ENCODE data around the gene IKZF4.

Gene IKZF4

GRCh38 chr12:56004211-56004610, 16.6 kb upstream of the IKZF4 start:
- H2AFZ ChIP-seq = no peak overlapping the region
- no peak for TF ChIP-seq CTCF (IDR thresholded peaks at IDR 0.05)
- H3K79me2 ChIP-seq = no peaks in the 10 kb centered on the region
- H3K27me3 ChIP-seq (ENCODE audit: control insufficient read depth, insufficient read depth, low read length) = no peaks in the 10 kb centered on the region
- H3K4me3 ChIP-seq (ENCODE audit: low read depth, low read length) = no peak overlapping the region
- H3K27ac ChIP-seq = no peak overlapping the region
- H3K9me3 ChIP-seq (ENCODE audit: control insufficient read depth, low read length) = no peaks in the 10 kb centered on the region
- no peak overlapping the region for H3K9ac ChIP-seq
- H3K4me2 ChIP-seq (ENCODE audit: low read length) = no peak overlapping the region
- peaks cover 10% of the 10 kb centered on the region for H3K4me1 ChIP-seq
- H3K36me3 ChIP-seq (ENCODE audit: control insufficient read depth, insufficient read depth, low read length) = no peaks in the 10 kb centered on the region

GRCh38 chr12:56007564-56008559, 13.0 kb upstream of the IKZF4 start:
- Histone ChIP-seq H2AFZ (peak overlapping the region; percentile 95), H3K27me3 (ENCODE audit: control insufficient read depth, insufficient read depth, low read length) (no peaks in the 10 kb centered on the region), H3K79me2 (no peaks in the 10 kb centered on the region), H3K4me1 (peaks cover 11% of the 10 kb centered on the region), H3K9ac (peak overlapping the region; percentile 63), H3K27ac (peak overlapping the region; percentile 92), H3K9me3 (ENCODE audit: control insufficient read depth, low read length) (no peaks in the 10 kb centered on the region), H3K4me2 (ENCODE audit: low read length) (peak overlapping the region; percentile 98), H3K36me3 (ENCODE audit: control insufficient read depth, insufficient read depth, low read length) (no peaks in the 10 kb centered on the region), H3K4me3 (ENCODE audit: low read depth, low read length) (peak overlapping the region; percentile 55)
- no peak for TF ChIP-seq CTCF (IDR thresholded peaks at IDR 0.05)

- H3K9ac ChIP-seq = no peak overlapping the region
- no peak overlapping the region for H3K4me3 ChIP-seq (ENCODE audit: low read depth, low read length)
- no peak overlapping the region for H3K4me2 ChIP-seq (ENCODE audit: low read length)
- H3K79me2 ChIP-seq = peaks cover 3% of the 10 kb centered on the region
- H2AFZ ChIP-seq = peak overlapping the region; percentile 17
- no peaks in the 10 kb centered on the region for H3K9me3 ChIP-seq (ENCODE audit: control insufficient read depth, low read length)
- peaks cover 18% of the 10 kb centered on the region for H3K4me1 ChIP-seq
- H3K27ac ChIP-seq = peak overlapping the region; percentile 54
- no peak for TF ChIP-seq CTCF (IDR thresholded peaks at IDR 0.05)
- H3K36me3 ChIP-seq (ENCODE audit: control insufficient read depth, insufficient read depth, low read length) = no peaks in the 10 kb centered on the region
- H3K27me3 ChIP-seq (ENCODE audit: control insufficient read depth, insufficient read depth, low read length) = no peaks in the 10 kb centered on the region
Observed at GRCh38 chr12:56010111-56010570, 10.7 kb upstream of the IKZF4 start.

GRCh38 chr12:56011509-56012090, 9.2 kb upstream of the IKZF4 start:
- Histone ChIP-seq H3K4me3 (ENCODE audit: low read depth, low read length) (no peak overlapping the region), H2AFZ (no peak overlapping the region), H3K27ac (no peak overlapping the region), H3K9me3 (ENCODE audit: control insufficient read depth, low read length) (no peaks in the 10 kb centered on the region), H3K79me2 (peaks cover 3% of the 10 kb centered on the region), H3K4me2 (ENCODE audit: low read length) (no peak overlapping the region), H3K27me3 (ENCODE audit: control insufficient read depth, insufficient read depth, low read length) (no peaks in the 10 kb centered on the region), H3K9ac (no peak overlapping the region), H3K4me1 (peaks cover 18% of the 10 kb centered on the region), H3K36me3 (ENCODE audit: control insufficient read depth, insufficient read depth, low read length) (no peaks in the 10 kb centered on the region)
- no peak for TF ChIP-seq CTCF (IDR thresholded peaks at IDR 0.05)
